GM12878 (cell line): Measurements from ENCODE around the gene XIAP. TPM values are rescaled to one million over a fixed set of nuclear protein-coding genes. Genes with fewer than 3 reads are reported as not detected.

ENCODE experiments used
- ATAC-seq: fragments of 200-7000 bp; cut with Tn5 transposase; 3 replicates; pipeline ENCODE4 v1.9.1; 2020; ENCODE audit warnings: mild to moderate bottlenecking, moderate library complexity
- BruUV-seq: library from RNA; stranded (reverse); fragments of 400-500 nt; replicated peaks from 2 replicates; lab custom pipeline; 2021; lab: Mats Ljungman, UMichigan
- CTCF ChIA-PET: fragments of 300-600 bp; sonication (Branson Sonifier 250); formaldehyde crosslinking; extraction: SDS; loops from one replicate; lab custom pipeline; 2021; ENCODE audit warnings: inconsistent platforms; lab: Yijun Ruan, JAX
- POLR2A ChIA-PET: fragments of 350-600 bp; formaldehyde crosslinking; extraction: SDS; loops from one replicate; lab custom pipeline; 2021; ENCODE audit warnings: inconsistent platforms; lab: Charles Lee
- RAD21 ChIA-PET: fragments of 300-600 bp; sonication (Branson Sonifier 250); formaldehyde crosslinking; loops from one replicate; lab custom pipeline; 2023; ENCODE audit warnings: antibody characterized with exemption; ENCODE audit not compliant: unreplicated experiment; lab: Charles Lee
- SMC1A ChIA-PET: fragments of 300-600 bp; sonication (Branson Sonifier 250); formaldehyde crosslinking; loops from one replicate; lab custom pipeline; 2023; ENCODE audit not compliant: unreplicated experiment, uncharacterized antibody; lab: Charles Lee
- DNase-seq: peaks from one replicate; pipeline ENCODE4 v3.0.0-alpha.2; 2011; ENCODE audit warnings: low read depth, low spot score
- FAIRE-seq: peaks from 3 replicates; lab custom pipeline; 2011; peaks lifted over from hg19 to GRCh38; lab: Jason Lieb, UNC
- H2AFZ ChIP-seq: 2 replicates; pipeline ENCODE4 v1.6.0; 2011; ENCODE audit warnings: low read depth, low read length, control low read depth; ENCODE audit not compliant: control insufficient read depth
- H3K27ac ChIP-seq: 2 replicates; pipeline ENCODE4 v1.5.1; 2011; ENCODE audit warnings: control low read depth; ENCODE audit not compliant: control insufficient read depth, insufficient read depth
- H3K27me3 ChIP-seq, 2 experiments: replicated peaks in 1 of 2; 2 replicates each; pipeline versions ENCODE4 v1.6.0 to v1.6.1; 2011; ENCODE audit warnings: low read length in 1 of 2; ENCODE audit not compliant: control insufficient read depth in 2 of 2, insufficient read depth in 2 of 2
- H3K36me3 ChIP-seq, 2 experiments: 2 replicates each; pipeline ENCODE4 v1.5.1; 2011; ENCODE audit warnings: low read length in 1 of 2; ENCODE audit not compliant: control insufficient read depth in 2 of 2, insufficient read depth in 2 of 2
- H3K4me1 ChIP-seq: 2 replicates; pipeline ENCODE4 v1.6.1; 2011; ENCODE audit warnings: mild to moderate bottlenecking, low read length, moderate library complexity, mixed read lengths; ENCODE audit not compliant: control insufficient read depth, insufficient read depth
- H3K4me2 ChIP-seq: 2 replicates; pipeline ENCODE4 v1.6.0; 2011; ENCODE audit warnings: control low read depth; ENCODE audit not compliant: control insufficient read depth, insufficient read depth
- H3K4me3 ChIP-seq: fragments of 200-600 bp; sonication (generic); 2 replicates; pipeline ENCODE4 v1.5.1; 2016
- H3K79me2 ChIP-seq: 2 replicates; pipeline ENCODE4 v1.6.0; 2011; ENCODE audit warnings: low read length; ENCODE audit not compliant: control insufficient read depth, insufficient read depth
- H3K9ac ChIP-seq: 2 replicates; pipeline ENCODE4 v1.8.0; 2011; ENCODE audit warnings: low read length, control low read depth, mixed read lengths; ENCODE audit not compliant: control insufficient read depth, insufficient read depth
- H3K9me3 ChIP-seq: replicated peaks from 3 replicates; pipeline ENCODE4 v1.5.1; 2011; ENCODE audit warnings: mild to moderate bottlenecking, low read length; ENCODE audit not compliant: control insufficient read depth, insufficient read depth
- H4K20me1 ChIP-seq: 2 replicates; pipeline ENCODE4 v1.6.0; 2011; ENCODE audit not compliant: control insufficient read depth, insufficient read depth
- CBFB ChIP-seq: IDR thresholded peaks from 2 replicates; pipeline ENCODE4 v1.6.1; 2016; ENCODE audit warnings: antibody characterized with exemption, low read depth
- EED ChIP-seq: sonication (generic); IDR thresholded peaks from 2 replicates; pipeline ENCODE4 v1.6.1; 2016; ENCODE audit warnings: antibody characterized with exemption, low read depth
- EP300 ChIP-seq, 2 experiments: fragments of 150-350 bp in 1 of 2; IDR thresholded peaks; 2 replicates each; pipeline ENCODE4 v1.6.1; 2011 to 2012; ENCODE audit warnings: low read depth in 2 of 2, low read length in 2 of 2, borderline replicate concordance in 1 of 2, improper control_type of control experiment in 1 of 2, inconsistent platforms in 1 of 2; ENCODE audit not compliant: control insufficient read depth in 1 of 2
- FOXM1 ChIP-seq: IDR thresholded peaks from 2 replicates; pipeline ENCODE4 v1.6.1; 2012; ENCODE audit warnings: low read depth, mild to moderate bottlenecking, inconsistent platforms, low read length, moderate library complexity
- HDAC2 ChIP-seq: fragments of 200-600 bp; sonication (generic); IDR thresholded peaks from 2 replicates; pipeline ENCODE4 v1.6.1; 2017
- NFYA ChIP-seq: IDR thresholded peaks from 2 replicates; pipeline ENCODE4 v1.6.1; 2011; ENCODE audit warnings: low read depth, mild to moderate bottlenecking, low read length, improper control_type of control experiment, borderline replicate concordance
- NR2C1 ChIP-seq: fragments of 450-650 bp; IDR thresholded peaks from 2 replicates; pipeline ENCODE4 v1.6.1; 2017; ENCODE audit warnings: antibody characterized with exemption, mild to moderate bottlenecking, moderate library complexity
- POLR2AphosphoS2 ChIP-seq: IDR thresholded peaks from 2 replicates; pipeline ENCODE4 v1.6.1; 2011; ENCODE audit warnings: low read depth, mild to moderate bottlenecking, low read length, improper control_type of control experiment, moderate library complexity
- RAD51 ChIP-seq: fragments of 450-650 bp; IDR thresholded peaks from 2 replicates; pipeline ENCODE4 v1.6.1; 2016; ENCODE audit warnings: moderate library complexity, mild to moderate bottlenecking, inconsistent platforms
- RELA ChIP-seq: fragments of 450-650 bp; IDR thresholded peaks from 2 replicates; pipeline ENCODE4 v1.8.0; 2014; ENCODE audit warnings: borderline replicate concordance; ENCODE audit not compliant: partially characterized antibody
- SUZ12 ChIP-seq: fragments of 200-600 bp; sonication (generic); IDR thresholded peaks from one replicate; pipeline ENCODE4 v1.6.1; 2018; ENCODE audit warnings: antibody characterized with exemption, mild to moderate bottlenecking; ENCODE audit not compliant: unreplicated experiment
- TAF1 ChIP-seq: IDR thresholded peaks from 2 replicates; pipeline ENCODE4 v1.6.1; 2011; ENCODE audit warnings: mild to moderate bottlenecking, low read depth, low read length, borderline replicate concordance
- WGBS: methylation state at CpG from one replicate; pipeline ENCODE4 v1.1.6; 2016; ENCODE audit warnings: low lambda C conversion rate; ENCODE audit not compliant: insufficient replicate concordance, insufficient coverage; ENCODE audit errors: missing lambda C conversion rate; 5-methylcytosine and 5-hydroxymethylcytosine counted together
- in situ Hi-C: fragments of 300-500 bp; cut with MboI; formaldehyde crosslinking; loops from 9 replicates; pipeline ENCODE4 v1.14.3; 2018; ENCODE audit warnings: mixed read lengths
- intact Hi-C: fragments of 100-400 bp; cut with micrococcal nuclease; formaldehyde crosslinking; loops from one replicate; pipeline ENCODE4 v1.14.2; 2022; ENCODE audit not compliant: unreplicated experiment
- polyA plus RNA-seq, 11 experiments: library from polyadenylated mRNA; depleted of rRNA in 4 of 11; unstranded in 6 of 11; stranded (reverse) in 5 of 11; fragments of >200 nt; fragmentation: Nextera tagmentation in 4 of 11; fragmentation: Illumina TruSeq in 1 of 11; extraction: Ambion mirVana in 4 of 11; extraction: Trizol in 1 of 11; gene quantifications; 1 replicate in 1 of 11; 2 replicates in 10 of 11; pipeline versions ENCODE4 v1.2.1 to v1.2.3, GENCODE V29; 2011 to 2016; ENCODE audit warnings: inconsistent platforms in 2 of 11, missing spikeins in 2 of 11, low read depth in 1 of 11
- total RNA-seq, 4 experiments: library from RNA; depleted of rRNA in 3 of 4; stranded (reverse); fragments of >200 nt in 3 of 4; fragmentation: Illumina TruSeq in 1 of 4; extraction: Trizol in 1 of 4; gene quantifications; 2 replicates each; pipeline versions ENCODE4 v1.2.1 to v1.2.3, GENCODE V29; 2013 to 2021
- TF ChIP-seq, protein P1 (sequence below): fragments of 450-650 bp; IDR thresholded peaks from 2 replicates; pipeline ENCODE4 v1.6.1; 2017; ENCODE audit warnings: low read depth, mild to moderate bottlenecking, moderate library complexity
- TF ChIP-seq, protein P2 (sequence below): IDR thresholded peaks from 2 replicates; pipeline ENCODE4 v1.6.1; 2011; ENCODE audit warnings: borderline replicate concordance, low read depth, mild to moderate bottlenecking, moderate library complexity, low read length; ENCODE audit not compliant: insufficient read depth, poor library complexity, severe bottlenecking
- TF ChIP-seq, protein P3 (sequence below): fragments of 450-650 bp; IDR thresholded peaks from 2 replicates; pipeline ENCODE4 v1.6.1; 2017; ENCODE audit warnings: antibody characterized with exemption, mild to moderate bottlenecking, moderate library complexity

The XIAP gene
- total and polyA plus RNA-seq, 10 of the 15 experiments (the other 5 are each of a cell fraction or from before 2014, with no cell fraction given) = 3.3 to 21.1 (median 14.5) TPM

DNA sequence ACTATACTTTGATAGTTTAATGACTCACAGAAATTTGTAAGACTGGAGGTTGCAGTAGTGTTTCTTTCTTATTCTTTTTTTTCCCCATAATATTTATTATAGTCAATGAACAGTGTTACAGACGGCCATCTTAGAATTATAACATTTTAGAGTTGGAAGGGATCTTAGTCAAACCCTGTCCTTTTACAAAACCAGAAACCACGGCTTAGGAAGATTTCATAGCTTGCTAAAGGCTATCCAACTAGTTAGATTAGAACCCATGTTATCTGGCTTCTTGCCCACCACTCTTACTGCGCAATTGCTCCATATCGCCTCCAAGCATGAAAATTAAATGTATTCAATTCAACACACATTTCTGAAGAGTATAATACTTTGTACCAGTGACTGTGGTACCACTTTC is 1.1 kb downstream of the XIAP start:
- no TSS peak for BruUV-seq
- FAIRE-seq (no peak), ATAC-seq (no peak; the same call in 2 of the 3 replicates), DNase-seq (no peak)
- Histone ChIP-seq H3K79me2 (peaks cover 28% of the 10 kb centered on the region), H3K4me1 (no peaks in the 10 kb centered on the region; the same call in 1 of the 2 replicates), H3K4me2 (peak overlapping the region; percentile 50), H3K36me3 (no peaks in the 10 kb centered on the region), H2AFZ (no peak overlapping the region), H3K4me3 (peak overlapping the region; percentile 84), H3K9me3 (no peaks in the 10 kb centered on the region), H3K27ac (peak overlapping the region; percentile 88), H3K9ac (peak overlapping the region; percentile 69), H3K27me3 (no peaks in the 10 kb centered on the region), H4K20me1 (no peaks in the 10 kb centered on the region)
- CTCF ChIA-PET = interaction anchor here (1.8 kb wide), 1 partner anchor 24 kb away, joined by 4 read pairs; no protein-coding TSS in a partner anchor
- POLR2A ChIA-PET = interaction anchor here (1.1 to 1.2 kb wide), 2 partner anchors 12 to 149 kb away, joined by 3 to 5 read pairs; no protein-coding TSS in a partner anchor
- SMC1A ChIA-PET = interaction anchor here (1.0 to 1.5 kb wide), 3 partner anchors 8 to 27 kb away, joined by 3 to 7 read pairs (median 4); no protein-coding TSS in a partner anchor
- in situ Hi-C loops = no loop called here
- WGBS = 19% methylated on average over 4 of the region's 4 CpGs
- intact Hi-C loops = no loop called here
- RAD21 ChIA-PET = interaction anchor here (1.0 to 1.5 kb wide), 2 partner anchors 8 to 17 kb away, joined by 5 to 6 read pairs; no protein-coding TSS in a partner anchor
- TF ChIP-seq TAF1 = no peak
- TF ChIP-seq SUZ12 = no peak
- TF ChIP-seq FOXM1 = no peak
- TF ChIP-seq CBFB = no peak
- TF ChIP-seq HDAC2 = no peak
- no peak for TF ChIP-seq EP300 (IDR thresholded peaks at IDR 0.05; ENCODE audit: borderline replicate concordance in 1 of 2, control insufficient read depth in 1 of 2, low read depth in 2 of 2, low read length in 2 of 2)
- TF ChIP-seq, protein P1, sequence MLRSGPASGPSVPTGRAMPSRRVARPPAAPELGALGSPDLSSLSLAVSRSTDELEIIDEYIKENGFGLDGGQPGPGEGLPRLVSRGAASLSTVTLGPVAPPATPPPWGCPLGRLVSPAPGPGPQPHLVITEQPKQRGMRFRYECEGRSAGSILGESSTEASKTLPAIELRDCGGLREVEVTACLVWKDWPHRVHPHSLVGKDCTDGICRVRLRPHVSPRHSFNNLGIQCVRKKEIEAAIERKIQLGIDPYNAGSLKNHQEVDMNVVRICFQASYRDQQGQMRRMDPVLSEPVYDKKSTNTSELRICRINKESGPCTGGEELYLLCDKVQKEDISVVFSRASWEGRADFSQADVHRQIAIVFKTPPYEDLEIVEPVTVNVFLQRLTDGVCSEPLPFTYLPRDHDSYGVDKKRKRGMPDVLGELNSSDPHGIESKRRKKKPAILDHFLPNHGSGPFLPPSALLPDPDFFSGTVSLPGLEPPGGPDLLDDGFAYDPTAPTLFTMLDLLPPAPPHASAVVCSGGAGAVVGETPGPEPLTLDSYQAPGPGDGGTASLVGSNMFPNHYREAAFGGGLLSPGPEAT = no peak
- TF ChIP-seq, protein P2, sequence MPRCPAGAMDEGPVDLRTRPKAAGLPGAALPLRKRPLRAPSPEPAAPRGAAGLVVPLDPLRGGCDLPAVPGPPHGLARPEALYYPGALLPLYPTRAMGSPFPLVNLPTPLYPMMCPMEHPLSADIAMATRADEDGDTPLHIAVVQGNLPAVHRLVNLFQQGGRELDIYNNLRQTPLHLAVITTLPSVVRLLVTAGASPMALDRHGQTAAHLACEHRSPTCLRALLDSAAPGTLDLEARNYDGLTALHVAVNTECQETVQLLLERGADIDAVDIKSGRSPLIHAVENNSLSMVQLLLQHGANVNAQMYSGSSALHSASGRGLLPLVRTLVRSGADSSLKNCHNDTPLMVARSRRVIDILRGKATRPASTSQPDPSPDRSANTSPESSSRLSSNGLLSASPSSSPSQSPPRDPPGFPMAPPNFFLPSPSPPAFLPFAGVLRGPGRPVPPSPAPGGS = no peak
- no peak for TF ChIP-seq RELA
- no peak for TF ChIP-seq NR2C1
- no peak for TF ChIP-seq RAD51
- TF ChIP-seq EED = no peak
- TF ChIP-seq NFYA = no peak
- TF ChIP-seq POLR2AphosphoS2 = no peak
- TF ChIP-seq, protein P3, sequence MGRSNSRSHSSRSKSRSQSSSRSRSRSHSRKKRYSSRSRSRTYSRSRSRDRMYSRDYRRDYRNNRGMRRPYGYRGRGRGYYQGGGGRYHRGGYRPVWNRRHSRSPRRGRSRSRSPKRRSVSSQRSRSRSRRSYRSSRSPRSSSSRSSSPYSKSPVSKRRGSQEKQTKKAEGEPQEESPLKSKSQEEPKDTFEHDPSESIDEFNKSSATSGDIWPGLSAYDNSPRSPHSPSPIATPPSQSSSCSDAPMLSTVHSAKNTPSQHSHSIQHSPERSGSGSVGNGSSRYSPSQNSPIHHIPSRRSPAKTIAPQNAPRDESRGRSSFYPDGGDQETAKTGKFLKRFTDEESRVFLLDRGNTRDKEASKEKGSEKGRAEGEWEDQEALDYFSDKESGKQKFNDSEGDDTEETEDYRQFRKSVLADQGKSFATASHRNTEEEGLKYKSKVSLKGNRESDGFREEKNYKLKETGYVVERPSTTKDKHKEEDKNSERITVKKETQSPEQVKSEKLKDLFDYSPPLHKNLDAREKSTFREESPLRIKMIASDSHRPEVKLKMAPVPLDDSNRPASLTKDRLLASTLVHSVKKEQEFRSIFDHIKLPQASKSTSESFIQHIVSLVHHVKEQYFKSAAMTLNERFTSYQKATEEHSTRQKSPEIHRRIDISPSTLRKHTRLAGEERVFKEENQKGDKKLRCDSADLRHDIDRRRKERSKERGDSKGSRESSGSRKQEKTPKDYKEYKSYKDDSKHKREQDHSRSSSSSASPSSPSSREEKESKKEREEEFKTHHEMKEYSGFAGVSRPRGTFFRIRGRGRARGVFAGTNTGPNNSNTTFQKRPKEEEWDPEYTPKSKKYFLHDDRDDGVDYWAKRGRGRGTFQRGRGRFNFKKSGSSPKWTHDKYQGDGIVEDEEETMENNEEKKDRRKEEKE = no peak
